Activated CD4-positive, alpha-beta T cell treated with anti-CD3 and anti-CD28 coated beads, Interleukin-2, Interleukin-6, amounts not matched to agents 100 ng/mL and 50 ng/mL, durations not matched to agents 16 hours and 8 hours (primary cell): ENCODE data around the gene ZNF775.

Experiments used
- DNase-seq: peaks from one replicate; pipeline ENCODE4 v3.0.0-alpha.2; 2020

ZNF775 gene

GRCh38 chr7:150378853-150379440, at the start of gene ZNF775:
Gene ZNF775 (plus strand): TSS chr7:150379330. CDS start chr7:150388471, 9,141 bp downstream.
- peak; percentile 97 for DNase-seq

DNA sequence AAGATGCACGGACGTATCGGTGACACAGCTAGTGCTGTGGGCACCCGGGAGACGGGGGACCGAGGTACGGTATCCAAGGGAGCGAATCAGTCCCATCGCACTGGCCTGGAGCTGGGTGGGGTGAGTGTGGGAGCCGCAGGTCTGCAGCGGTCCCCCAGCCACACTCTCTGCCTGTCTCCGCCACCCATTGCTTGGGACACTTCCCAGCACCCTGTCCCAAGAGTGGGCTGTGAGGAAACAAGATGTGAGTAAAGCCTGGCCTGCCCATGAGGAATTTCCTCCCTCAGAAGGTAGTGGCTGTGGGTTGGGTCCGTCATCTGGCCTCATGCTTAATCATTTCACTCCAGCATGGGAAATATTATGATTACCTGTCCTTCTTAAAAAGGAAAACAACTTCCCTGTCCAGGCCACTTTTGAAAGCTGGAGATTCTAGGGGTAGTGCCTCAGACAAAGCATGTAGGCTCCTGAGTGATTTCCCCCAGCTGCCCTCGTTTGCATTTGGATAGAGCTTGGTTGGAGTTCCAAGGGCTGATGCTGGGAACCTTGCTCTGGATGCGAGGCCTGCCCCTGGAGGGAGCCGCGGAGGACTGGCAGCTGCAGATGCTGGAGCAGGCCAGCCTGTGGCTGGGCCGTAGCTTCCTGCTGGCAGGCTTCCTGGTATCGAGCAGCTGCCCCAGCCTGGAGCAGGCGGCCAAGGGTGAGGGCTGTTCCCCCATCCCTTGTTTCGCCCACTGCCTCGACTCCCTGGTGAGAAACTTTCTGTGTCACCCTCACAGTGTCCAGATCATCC, 49.6 kb upstream of the ZNF775 start:
- no peak for DNase-seq

GRCh38 chr7:150330211-150330885, 48.8 kb upstream of the ZNF775 start:
- no peak for DNase-seq

DNA sequence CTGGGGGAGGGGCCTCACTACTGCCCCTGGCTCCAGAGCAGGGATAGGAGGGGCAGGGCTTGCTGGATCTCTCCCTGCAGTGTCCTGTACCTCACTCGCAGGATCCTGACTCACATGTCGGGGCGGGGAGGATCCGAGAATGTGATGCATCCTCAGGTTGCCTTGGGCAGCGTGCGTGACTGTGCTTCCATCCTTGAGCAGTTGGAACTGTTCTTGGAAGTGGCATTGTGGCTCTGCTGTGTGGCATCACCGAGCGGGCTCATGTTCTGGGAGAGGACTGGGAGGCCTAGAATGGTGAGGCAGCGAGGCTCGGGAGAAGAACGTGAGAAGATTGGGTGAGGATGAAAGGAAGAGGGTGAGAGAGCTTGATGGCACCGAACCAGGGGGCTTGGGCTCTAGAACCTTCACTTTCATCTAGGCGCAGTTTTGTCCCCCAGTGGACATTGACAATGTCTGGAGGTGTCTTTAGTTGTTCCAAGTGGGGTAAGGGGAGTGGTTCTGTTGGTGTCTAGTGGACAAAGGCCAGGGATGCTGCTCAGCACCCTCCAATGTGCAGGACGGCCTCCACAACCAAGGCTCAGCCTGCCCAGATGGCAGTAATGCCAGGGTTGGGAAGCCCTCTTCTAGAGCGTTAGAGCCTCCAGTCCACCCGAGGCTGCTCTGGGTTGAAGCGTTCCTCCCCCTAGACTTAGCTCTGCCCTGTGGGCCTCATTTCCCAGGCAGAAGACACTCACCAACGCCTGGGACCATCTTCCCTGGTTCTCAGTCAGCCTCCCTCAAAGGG, 46.1 kb upstream of the ZNF775 start:
- DNase-seq, result no peak

DNA sequence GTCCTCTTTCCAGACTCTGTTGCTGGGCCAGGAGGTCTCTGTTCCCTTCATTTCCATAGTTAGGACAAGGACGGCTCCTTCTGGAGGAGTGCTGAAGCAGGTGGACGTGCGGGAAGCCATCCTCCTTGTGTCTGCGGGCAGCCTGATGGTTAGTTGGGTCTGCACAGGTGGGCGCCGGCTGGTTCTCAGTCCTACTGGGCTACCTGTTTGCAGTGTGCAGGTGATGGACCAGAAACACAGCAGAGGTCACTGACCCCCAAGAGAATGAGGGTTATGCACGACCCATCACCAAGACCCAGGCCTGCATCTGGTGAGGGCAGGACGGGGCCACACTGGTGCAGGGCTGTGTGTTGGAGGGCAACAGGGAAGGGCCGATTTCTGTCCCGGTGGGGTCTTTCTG, 45.5 kb upstream of the ZNF775 start:
- no peak for DNase-seq

DNA sequence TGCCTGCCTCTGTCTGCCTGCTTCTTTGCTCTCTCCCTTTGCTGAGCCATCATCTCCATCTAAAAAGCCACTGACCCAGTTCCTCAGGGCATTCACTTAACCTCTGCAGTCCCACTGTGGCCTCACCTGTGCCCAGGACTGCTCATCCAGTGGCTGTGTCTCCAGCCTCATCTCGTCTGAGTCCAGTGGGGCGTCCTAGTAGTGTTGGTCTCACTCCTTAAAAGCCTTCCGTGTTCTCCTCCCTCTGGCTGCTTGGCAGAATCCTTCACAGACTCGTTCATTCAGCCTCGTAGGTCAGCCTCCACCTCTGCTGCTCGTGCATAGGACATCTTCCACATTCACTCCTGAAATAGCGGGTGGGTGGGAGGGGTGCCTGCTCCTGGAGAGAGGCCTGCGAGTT, 45.0 kb upstream of the ZNF775 start:
- no peak for DNase-seq

- no peak for DNase-seq
Observed at GRCh38 chr7:150335108-150335773, 43.9 kb upstream of the ZNF775 start.

GRCh38 chr7:150335774-150336112, 43.4 kb upstream of the ZNF775 start:
- DNase-seq, result no peak

DNA sequence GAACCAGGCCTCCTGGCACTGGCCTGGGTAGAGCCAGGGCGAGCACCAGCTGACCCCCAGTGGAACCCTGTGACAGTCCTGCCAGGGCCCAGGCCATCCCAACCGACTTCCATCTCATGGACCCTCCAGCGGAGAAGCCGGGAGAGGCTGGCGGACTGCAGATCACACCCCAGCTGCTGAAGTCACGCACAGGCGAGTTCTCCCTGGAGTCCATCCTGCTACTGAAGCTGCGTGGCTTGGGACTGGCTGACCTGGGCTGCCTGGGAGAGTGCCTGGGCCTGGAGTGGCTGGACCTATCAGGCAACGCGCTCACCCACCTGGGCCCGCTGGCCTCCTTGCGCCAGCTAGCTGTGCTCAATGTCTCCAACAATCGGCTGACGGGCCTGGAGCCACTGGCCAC, 42.4 kb upstream of the ZNF775 start:
- DNase-seq, result no peak

DNA sequence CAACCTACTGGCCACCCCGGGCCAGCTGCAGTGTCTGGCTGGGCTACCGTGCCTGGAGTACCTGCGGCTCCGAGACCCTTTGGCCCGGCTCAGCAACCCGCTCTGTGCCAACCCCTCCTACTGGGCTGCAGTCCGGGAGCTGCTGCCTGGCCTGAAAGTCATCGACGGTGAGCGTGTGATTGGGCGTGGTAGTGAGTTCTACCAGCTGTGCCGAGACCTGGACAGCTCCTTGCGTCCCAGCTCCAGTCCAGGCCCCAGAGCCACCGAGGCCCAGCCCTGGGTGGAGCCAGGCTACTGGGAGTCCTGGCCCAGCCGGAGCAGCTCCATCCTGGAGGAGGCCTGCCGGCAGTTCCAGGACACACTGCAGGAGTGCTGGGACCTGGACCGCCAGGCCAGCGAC, 42.0 kb upstream of the ZNF775 start:
- no peak for DNase-seq

DNA sequence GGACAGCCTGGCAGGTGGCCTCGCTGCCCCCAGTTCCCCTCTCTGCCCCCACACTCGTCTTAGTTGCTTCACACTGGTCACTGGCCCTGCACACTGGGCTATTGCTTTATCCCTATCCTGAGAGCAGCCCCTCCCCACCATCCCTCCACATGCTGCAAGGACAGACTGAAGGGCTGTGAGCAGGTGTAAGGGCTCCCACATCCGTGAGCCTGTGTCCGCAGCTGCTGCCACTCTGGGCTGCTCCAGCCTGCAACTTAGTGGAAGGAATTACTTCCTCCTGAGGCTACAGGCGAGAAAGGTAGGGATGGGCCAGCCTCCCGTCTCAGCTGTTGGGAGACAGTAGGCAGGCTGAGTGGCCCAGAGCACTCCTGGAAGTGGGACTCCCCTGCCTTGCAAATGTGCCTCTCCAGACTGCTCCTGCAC, 41.5 kb upstream of the ZNF775 start:
- DNase-seq, result no peak

DNA sequence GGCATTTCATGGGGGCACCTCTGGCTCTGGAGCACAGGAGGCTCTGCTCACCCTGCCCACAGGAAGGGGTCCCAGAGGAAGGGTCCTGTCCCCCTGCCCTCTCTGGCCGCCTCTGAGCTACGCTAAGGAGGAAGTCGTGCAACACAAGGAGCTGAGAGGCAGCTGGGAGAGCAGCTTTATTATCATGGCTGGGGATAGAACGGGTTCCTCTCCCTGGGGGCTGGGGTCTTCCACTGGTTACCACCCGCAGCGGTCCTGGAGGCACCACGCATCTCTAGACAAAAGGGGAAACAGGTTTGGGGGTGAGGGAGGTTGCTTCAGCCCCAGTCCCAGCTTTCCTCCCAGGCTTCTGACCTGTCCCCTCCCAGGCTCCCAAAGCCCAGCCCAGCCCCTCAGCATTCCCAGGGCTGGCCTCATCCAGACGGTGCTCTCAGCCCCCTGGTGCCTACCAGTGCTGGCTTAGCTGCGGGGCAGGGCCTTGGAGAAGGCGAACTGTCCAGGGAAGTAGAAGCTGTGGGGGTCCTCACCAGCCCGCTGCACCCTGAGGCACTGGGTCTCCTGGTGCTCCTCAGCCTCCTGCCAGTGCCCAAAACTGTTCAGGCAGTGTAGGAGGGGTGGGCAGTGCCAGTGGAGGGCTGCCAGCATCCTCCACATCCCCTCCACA, 40.8 kb upstream of the ZNF775 start:
- no peak for DNase-seq

- DNase-seq, result no peak
Observed at GRCh38 chr7:150339409-150339809, 39.7 kb upstream of the ZNF775 start.

DNA sequence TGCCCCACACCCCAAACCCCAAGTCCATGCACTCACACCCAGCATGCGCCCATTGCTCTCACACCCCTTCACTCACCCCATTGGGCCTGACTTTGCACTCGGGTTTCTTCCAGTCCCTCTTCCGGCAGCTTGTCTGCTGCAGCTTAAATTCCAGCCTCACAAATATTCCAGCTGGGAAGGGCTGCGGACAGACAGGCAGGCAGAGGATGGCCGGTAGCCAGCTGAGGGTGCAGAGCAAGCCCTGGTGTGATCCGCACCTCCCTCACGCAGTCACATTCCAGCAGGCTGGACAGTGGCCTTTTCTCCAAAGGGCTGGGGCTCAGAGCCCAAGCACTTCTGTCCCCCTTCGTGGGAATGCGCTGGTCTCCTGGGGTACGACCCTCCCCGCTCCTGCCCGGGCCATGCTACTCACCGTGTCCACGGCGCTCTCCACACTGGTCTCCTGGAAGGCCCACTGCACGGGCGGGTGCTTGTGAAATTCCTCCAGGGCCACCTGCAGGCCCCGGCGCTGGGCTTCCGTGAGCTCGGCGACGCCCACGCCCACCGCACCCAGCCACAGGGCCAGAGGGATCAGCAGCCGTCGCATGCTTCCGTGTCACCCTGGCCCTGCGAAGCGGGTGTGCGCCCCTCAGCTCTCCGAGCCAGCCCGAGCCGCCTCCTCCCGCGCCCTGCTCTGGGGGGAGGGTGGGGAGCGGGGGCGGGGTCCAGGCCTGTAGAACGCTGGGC, 38.9 kb upstream of the ZNF775 start:
- DNase-seq, result no peak

DNA sequence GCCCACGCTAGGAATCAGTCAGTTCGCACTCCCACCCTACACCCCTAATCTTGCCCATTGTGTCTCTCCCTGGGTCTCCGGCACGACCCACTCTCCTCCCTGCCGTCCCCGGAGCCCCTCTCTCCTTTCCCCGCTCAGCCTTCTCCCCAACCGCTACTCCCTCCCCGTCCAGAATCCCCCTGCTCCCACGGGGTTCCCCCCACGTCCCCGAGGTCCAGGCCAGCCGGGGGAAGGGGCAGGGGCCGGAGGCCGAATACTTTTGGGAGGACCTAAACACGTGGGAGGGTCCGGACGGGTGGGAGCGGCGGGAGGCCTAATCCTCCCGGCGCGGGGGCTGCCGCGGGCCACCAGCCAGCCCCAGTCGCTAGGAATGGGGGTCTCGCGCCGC, 38.3 kb upstream of the ZNF775 start:
- DNase-seq, result no peak

- no peak for DNase-seq
Observed at GRCh38 chr7:150341263-150342120, 37.6 kb upstream of the ZNF775 start, which contains the start of gene RARRES2. Gene RARRES2 (minus strand): TSS chr7:150341629. CDS start chr7:150340609, 1,020 bp downstream.

DNA sequence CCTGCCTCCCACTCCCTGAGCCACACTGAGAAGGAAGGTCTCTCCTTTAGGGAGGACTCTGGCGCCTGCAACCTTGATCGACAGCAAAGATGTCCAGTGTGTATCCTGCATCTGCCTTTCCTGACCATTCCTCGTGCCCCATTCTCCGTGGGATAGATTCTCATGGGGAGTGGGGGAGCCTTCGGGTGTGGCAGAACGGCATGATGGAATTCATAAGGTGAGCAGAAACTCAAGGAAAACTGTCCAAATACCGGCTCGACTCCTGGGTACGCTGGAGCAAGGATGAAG, 37.1 kb upstream of the ZNF775 start:
- no peak for DNase-seq

- DNase-seq, result no peak
Observed at GRCh38 chr7:150343225-150343624, 35.9 kb upstream of the ZNF775 start.

GRCh38 chr7:150344299-150344698, 34.8 kb upstream of the ZNF775 start:
- DNase-seq, result no peak

DNA sequence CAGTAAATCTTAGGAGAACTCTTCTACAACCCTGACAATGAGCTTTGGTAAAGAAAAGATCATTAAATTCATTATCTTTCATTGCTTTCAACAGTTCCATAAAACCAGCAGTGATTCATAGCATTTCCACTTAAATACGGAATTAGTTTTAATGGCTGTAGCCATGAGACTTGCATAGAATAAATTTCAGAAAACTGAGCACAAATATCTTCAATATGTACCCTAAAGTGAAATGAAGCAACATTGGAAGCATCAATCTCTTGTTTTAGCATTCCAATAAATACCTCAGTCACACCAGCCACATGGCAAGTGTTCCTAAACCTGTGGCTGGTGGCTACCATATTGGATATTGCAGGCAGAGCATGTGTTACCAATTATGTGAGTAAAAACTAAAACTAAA, 34.1 kb upstream of the ZNF775 start:
- no peak for DNase-seq

- DNase-seq, result no peak
Observed at GRCh38 chr7:150346922-150347321, 32.2 kb upstream of the ZNF775 start.
